ENCODE data around the gene ALDH1B1.

DNA sequence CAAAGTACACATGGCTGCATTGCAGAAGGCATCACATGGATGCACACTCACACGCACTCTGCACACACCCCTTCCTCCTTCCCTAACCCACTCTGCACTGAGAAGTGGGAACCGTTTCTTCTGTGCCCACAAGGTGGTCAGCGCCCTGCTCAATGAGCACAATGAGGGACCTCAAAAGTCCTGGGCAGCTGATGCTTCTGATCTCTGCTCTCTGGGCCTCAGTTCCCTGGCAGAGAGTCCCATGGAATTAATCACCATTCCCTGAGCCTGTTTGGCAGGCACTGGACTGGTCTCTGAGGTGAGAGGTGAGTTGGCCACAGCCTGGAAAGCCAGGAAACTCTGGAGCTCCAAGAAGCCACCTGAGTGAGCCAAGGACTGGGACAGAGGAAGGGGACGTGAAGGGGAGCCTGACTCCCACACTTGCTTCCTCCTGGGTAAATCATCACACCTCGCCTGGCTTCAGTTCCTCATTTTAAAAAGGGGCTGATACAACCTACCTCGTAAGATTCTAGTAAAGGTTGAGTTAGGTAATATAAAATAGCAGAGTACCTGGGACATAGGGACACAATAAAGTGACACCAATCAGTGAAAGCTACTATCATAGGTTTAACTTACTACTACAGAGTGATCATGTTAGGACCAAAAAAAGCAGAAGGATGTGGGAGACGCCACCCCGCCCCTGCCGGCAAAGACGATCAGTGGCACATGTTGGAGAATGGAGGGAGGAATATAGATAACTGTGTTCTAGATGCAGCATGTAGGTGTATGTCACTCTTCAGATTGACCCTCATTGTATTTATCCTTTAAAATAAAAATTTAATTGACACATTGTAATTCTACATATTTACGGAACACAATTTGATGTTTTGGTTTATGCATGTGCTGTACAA is 52.9 kb downstream of the ALDH1B1 start:
- TF ChIP-seq POLR2A (IDR thresholded peaks at IDR 0.05): no peak
- TF ChIP-seq, protein P1, sequence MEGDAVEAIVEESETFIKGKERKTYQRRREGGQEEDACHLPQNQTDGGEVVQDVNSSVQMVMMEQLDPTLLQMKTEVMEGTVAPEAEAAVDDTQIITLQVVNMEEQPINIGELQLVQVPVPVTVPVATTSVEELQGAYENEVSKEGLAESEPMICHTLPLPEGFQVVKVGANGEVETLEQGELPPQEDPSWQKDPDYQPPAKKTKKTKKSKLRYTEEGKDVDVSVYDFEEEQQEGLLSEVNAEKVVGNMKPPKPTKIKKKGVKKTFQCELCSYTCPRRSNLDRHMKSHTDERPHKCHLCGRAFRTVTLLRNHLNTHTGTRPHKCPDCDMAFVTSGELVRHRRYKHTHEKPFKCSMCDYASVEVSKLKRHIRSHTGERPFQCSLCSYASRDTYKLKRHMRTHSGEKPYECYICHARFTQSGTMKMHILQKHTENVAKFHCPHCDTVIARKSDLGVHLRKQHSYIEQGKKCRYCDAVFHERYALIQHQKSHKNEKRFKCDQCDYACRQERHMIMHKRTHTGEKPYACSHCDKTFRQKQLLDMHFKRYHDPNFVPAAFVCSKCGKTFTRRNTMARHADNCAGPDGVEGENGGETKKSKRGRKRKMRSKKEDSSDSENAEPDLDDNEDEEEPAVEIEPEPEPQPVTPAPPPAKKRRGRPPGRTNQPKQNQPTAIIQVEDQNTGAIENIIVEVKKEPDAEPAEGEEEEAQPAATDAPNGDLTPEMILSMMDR (IDR thresholded peaks at IDR 0.05): no peak
